ENCODE measurements around the gene SUCLG1. TPM values are rescaled to one million over a fixed set of nuclear protein-coding genes. Genes with fewer than 3 reads are reported as not detected.

SUCLG1 gene
- total RNA-seq, 2 experiments from 2014 or later, result 75.3 to 80.7 TPM

DNA sequence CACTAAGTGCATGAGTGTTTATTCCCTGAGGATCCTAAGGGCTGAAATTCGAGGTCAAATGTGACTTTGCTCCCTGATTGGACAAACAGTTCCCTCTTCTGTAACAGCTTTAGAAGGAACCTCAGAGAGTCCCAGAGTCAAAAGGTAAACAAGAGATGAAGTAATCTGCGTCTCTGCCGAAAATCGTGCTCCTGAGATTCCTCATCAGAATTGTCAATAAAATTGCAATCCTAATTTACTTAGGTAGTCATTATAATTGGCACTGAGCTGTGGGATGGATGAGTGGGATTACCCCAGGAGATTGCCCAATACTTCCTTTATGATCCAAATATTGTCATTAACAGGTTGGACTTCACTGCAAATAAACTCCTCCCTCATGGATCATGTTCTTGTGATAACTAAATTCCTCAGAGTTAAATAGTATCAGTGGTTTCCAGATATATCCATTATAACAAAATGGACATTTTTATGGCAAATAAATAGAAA lies 907 bp upstream of the SUCLG1 start:
- no peaks in the 10 kb centered on the region for H3K36me3 Mint-ChIP-seq (ENCODE audit: low read depth)
- CTCF ChIA-PET, result interaction anchor here (1.0 kb wide), 1 partner anchor 171 kb away, joined by 3 read pairs; no protein-coding TSS in a partner anchor
- intact Hi-C loops (cut with micrococcal nuclease), result loop anchor here (1.0 to 2.0 kb wide), 5 partner anchors 21 to 465 kb away; partner anchors contain the start of gene DNAH6
- no peak for DNase-seq
- H3K27ac Mint-ChIP-seq, result no peak overlapping the region
- H3K9me3 Mint-ChIP-seq, result peaks cover 2% of the 10 kb centered on the region
- H3K4me1 Mint-ChIP-seq (ENCODE audit: low read depth), result peaks cover 35% of the 10 kb centered on the region
- no peaks in the 10 kb centered on the region for H3K27me3 Mint-ChIP-seq (ENCODE audit: low read depth)
- H3K4me3 Mint-ChIP-seq, result peak overlapping the region; percentile 86

DNA sequence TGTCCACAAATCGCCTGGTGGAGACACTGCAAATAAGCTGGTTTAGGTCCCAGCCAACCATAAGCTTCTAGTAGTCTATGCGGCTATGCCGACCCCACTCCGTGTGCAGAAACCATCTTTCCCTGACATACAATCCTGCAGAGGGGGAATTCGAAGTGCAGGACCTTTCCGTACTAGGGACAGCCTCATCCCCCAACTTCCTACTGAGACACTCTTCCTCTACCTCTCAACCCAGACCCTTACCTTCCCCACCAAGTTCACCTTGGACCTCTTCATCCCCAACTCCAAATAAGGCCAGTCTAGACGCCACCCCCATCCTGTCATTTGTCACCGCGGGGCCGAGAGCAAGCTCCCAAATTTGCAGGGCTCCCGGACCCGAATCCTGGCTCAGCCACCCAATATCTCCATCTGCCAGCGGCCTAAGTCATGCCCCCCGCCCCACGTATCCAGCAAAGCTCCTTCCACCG lies 496 bp downstream of the SUCLG1 start:
- Mint-ChIP-seq H3K27me3 (ENCODE audit: low read depth) (no peaks in the 10 kb centered on the region), H3K9me3 (no peaks in the 10 kb centered on the region), H3K27ac (peak overlapping the region; percentile 52), H3K4me3 (peak overlapping the region; percentile 86), H3K36me3 (ENCODE audit: low read depth) (no peaks in the 10 kb centered on the region), H3K4me1 (ENCODE audit: low read depth) (peaks cover 42% of the 10 kb centered on the region)
- intact Hi-C loops (cut with micrococcal nuclease), result loop anchor here (1.0 to 2.0 kb wide), 5 partner anchors 23 to 467 kb away; partner anchors contain the start of gene DNAH6
- CTCF ChIA-PET, result interaction anchor here (0.7 to 1.6 kb wide), 2 partner anchors 24 to 571 kb away, joined by 3 read pairs; no protein-coding TSS in a partner anchor
- peak; percentile 39 for DNase-seq

- CTCF ChIA-PET, result interaction anchor here (1.6 kb wide), 1 partner anchor 25 kb away, joined by 3 read pairs; no protein-coding TSS in a partner anchor
- Mint-ChIP-seq H3K27me3 (ENCODE audit: low read depth) (no peaks in the 10 kb centered on the region), H3K36me3 (ENCODE audit: low read depth) (no peaks in the 10 kb centered on the region), H3K4me1 (ENCODE audit: low read depth) (peaks cover 45% of the 10 kb centered on the region), H3K27ac (no peak overlapping the region), H3K4me3 (peak overlapping the region; percentile 86), H3K9me3 (no peaks in the 10 kb centered on the region)
- intact Hi-C loops (cut with micrococcal nuclease), result loop anchor here (2.0 kb wide), 1 partner anchor 325 kb away; no protein-coding TSS in a partner anchor
- DNase-seq, result no peak
These were observed 1.4 kb downstream of the SUCLG1 start for GRCh38 chr2:84457686-84458085.

- DNase-seq, result no peak
- CTCF ChIA-PET, result no interaction called here
- intact Hi-C loops (cut with micrococcal nuclease), result no loop called here
- Mint-ChIP-seq H3K9me3 (no peaks in the 10 kb centered on the region), H3K27me3 (ENCODE audit: low read depth) (no peaks in the 10 kb centered on the region), H3K27ac (no peak overlapping the region), H3K4me3 (no peak overlapping the region), H3K4me1 (ENCODE audit: low read depth) (peaks cover 58% of the 10 kb centered on the region), H3K36me3 (ENCODE audit: low read depth) (no peaks in the 10 kb centered on the region)
These were observed 2.9 kb downstream of the SUCLG1 start for GRCh38 chr2:84456156-84456555.

- Mint-ChIP-seq H3K9me3 (no peaks in the 10 kb centered on the region), H3K4me1 (ENCODE audit: low read depth) (peaks cover 65% of the 10 kb centered on the region), H3K36me3 (ENCODE audit: low read depth) (no peaks in the 10 kb centered on the region), H3K27me3 (ENCODE audit: low read depth) (no peaks in the 10 kb centered on the region), H3K27ac (no peak overlapping the region), H3K4me3 (no peak overlapping the region)
- intact Hi-C loops (cut with micrococcal nuclease), result no loop called here
- DNase-seq, result no peak
- CTCF ChIA-PET, result no interaction called here
These were observed 4.5 kb downstream of the SUCLG1 start for GRCh38 chr2:84454581-84454980.

GRCh38 chr2:84452624-84453023 lies 6.5 kb downstream of the SUCLG1 start:
- CTCF ChIA-PET, result no interaction called here
- intact Hi-C loops (cut with micrococcal nuclease), result no loop called here
- Mint-ChIP-seq H3K4me1 (ENCODE audit: low read depth) (peaks cover 56% of the 10 kb centered on the region), H3K27me3 (ENCODE audit: low read depth) (no peaks in the 10 kb centered on the region), H3K9me3 (no peaks in the 10 kb centered on the region), H3K4me3 (no peak overlapping the region), H3K27ac (no peak overlapping the region), H3K36me3 (ENCODE audit: low read depth) (peaks cover 1% of the 10 kb centered on the region)
- DNase-seq, result no peak

DNA sequence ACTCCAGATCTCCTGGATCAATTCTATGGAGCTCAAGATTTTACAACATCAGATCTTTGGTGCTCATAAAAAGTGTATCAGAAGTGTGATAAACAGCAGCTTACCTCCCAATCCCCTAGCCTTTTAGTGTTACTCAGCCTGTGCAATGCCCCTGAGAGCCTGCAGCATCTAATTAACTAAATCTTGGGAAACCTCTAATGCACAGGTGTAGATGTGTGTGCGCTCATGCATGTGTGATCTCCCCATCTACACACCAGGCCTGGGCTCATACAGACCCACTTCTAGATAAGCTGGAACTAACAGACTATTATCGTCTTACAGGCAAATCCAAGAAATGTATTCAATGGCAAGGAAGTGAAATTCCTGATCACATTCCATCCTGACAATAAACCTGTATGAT lies 7.5 kb downstream of the SUCLG1 start:
- H3K4me1 Mint-ChIP-seq (ENCODE audit: low read depth), result peaks cover 46% of the 10 kb centered on the region
- CTCF ChIA-PET, result interaction anchor here (0.8 kb wide), 1 partner anchor 119 kb away, joined by 3 read pairs; no protein-coding TSS in a partner anchor
- H3K27me3 Mint-ChIP-seq (ENCODE audit: low read depth), result no peaks in the 10 kb centered on the region
- no peak for DNase-seq
- H3K9me3 Mint-ChIP-seq, result no peaks in the 10 kb centered on the region
- H3K27ac Mint-ChIP-seq, result no peak overlapping the region
- intact Hi-C loops (cut with micrococcal nuclease), result no loop called here
- peaks cover 6% of the 10 kb centered on the region for H3K36me3 Mint-ChIP-seq (ENCODE audit: low read depth)
- H3K4me3 Mint-ChIP-seq, result no peak overlapping the region

- H3K4me3 Mint-ChIP-seq, result no peak overlapping the region
- H3K4me1 Mint-ChIP-seq (ENCODE audit: low read depth), result peaks cover 37% of the 10 kb centered on the region
- no peak overlapping the region for H3K27ac Mint-ChIP-seq
- H3K36me3 Mint-ChIP-seq (ENCODE audit: low read depth), result peaks cover 6% of the 10 kb centered on the region
- H3K27me3 Mint-ChIP-seq (ENCODE audit: low read depth), result no peaks in the 10 kb centered on the region
- no peak for DNase-seq
- CTCF ChIA-PET, result interaction anchor here (0.8 kb wide), 1 partner anchor 120 kb away, joined by 3 read pairs; no protein-coding TSS in a partner anchor
- intact Hi-C loops (cut with micrococcal nuclease), result no loop called here
- H3K9me3 Mint-ChIP-seq, result no peaks in the 10 kb centered on the region
These were observed 8.5 kb downstream of the SUCLG1 start for GRCh38 chr2:84450288-84451227.

DNA sequence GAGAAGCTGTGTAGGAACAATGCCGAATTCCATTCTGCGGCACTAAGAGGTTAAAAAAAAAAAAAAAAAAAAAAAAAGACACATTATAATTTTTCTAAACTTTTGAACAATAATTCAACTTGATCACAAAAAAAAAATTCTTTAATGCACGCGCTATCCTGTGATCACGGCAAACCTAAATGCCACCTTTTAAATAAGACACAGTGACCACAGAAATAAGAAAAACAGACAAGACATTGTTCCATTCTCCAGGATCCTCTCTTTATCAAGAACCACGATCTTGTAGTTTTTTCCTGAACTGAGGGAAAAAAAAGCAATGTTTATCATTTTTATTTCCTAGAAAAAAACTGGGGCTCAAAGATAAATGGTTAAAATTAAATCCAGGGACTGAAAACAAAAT lies 9.4 kb downstream of the SUCLG1 start:
- H3K36me3 Mint-ChIP-seq (ENCODE audit: low read depth), result peaks cover 10% of the 10 kb centered on the region
- no peaks in the 10 kb centered on the region for H3K9me3 Mint-ChIP-seq
- H3K4me1 Mint-ChIP-seq (ENCODE audit: low read depth), result peaks cover 36% of the 10 kb centered on the region
- intact Hi-C loops (cut with micrococcal nuclease), result no loop called here
- H3K27me3 Mint-ChIP-seq (ENCODE audit: low read depth), result no peaks in the 10 kb centered on the region
- H3K4me3 Mint-ChIP-seq, result no peak overlapping the region
- H3K27ac Mint-ChIP-seq, result no peak overlapping the region
- CTCF ChIA-PET, result no interaction called here
- DNase-seq, result no peak

DNA sequence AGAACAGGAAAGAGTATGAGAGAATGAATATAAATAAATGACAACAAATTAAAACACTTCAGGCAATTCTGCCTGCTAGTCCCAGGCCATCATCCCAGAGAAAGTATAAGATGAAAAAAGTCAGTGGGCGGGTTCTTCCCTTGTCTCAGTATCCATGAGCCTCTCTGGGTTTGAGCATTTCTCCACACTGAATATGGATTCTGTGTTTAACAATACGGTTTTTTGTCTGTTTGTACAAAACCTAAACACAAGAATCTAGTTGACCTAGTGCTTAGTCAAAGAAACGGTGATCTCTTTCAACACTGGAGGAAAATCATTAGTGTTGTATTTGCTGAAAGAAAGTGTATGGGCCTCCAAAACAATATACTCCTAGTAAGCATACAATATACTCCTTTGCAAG lies 10.0 kb downstream of the SUCLG1 start:
- intact Hi-C loops (cut with micrococcal nuclease), result no loop called here
- H3K27ac Mint-ChIP-seq, result no peak overlapping the region
- H3K36me3 Mint-ChIP-seq (ENCODE audit: low read depth), result peaks cover 12% of the 10 kb centered on the region
- H3K4me3 Mint-ChIP-seq, result no peak overlapping the region
- CTCF ChIA-PET, result no interaction called here
- H3K4me1 Mint-ChIP-seq (ENCODE audit: low read depth), result peaks cover 30% of the 10 kb centered on the region
- H3K9me3 Mint-ChIP-seq, result no peaks in the 10 kb centered on the region
- no peak for DNase-seq
- no peaks in the 10 kb centered on the region for H3K27me3 Mint-ChIP-seq (ENCODE audit: low read depth)

- peaks cover 11% of the 10 kb centered on the region for H3K4me1 Mint-ChIP-seq (ENCODE audit: low read depth)
- CTCF ChIA-PET, result no interaction called here
- H3K36me3 Mint-ChIP-seq (ENCODE audit: low read depth), result peaks cover 37% of the 10 kb centered on the region
- intact Hi-C loops (cut with micrococcal nuclease), result no loop called here
- H3K4me3 Mint-ChIP-seq, result no peak overlapping the region
- no peaks in the 10 kb centered on the region for H3K27me3 Mint-ChIP-seq (ENCODE audit: low read depth)
- no peaks in the 10 kb centered on the region for H3K9me3 Mint-ChIP-seq
- DNase-seq, result no peak
- no peak overlapping the region for H3K27ac Mint-ChIP-seq
These were observed 15.6 kb downstream of the SUCLG1 start for GRCh38 chr2:84443477-84443876.

GRCh38 chr2:84442888-84443287 lies 16.2 kb downstream of the SUCLG1 start:
- no peak overlapping the region for H3K4me3 Mint-ChIP-seq
- H3K9me3 Mint-ChIP-seq, result no peaks in the 10 kb centered on the region
- no peak for DNase-seq
- no peaks in the 10 kb centered on the region for H3K27me3 Mint-ChIP-seq (ENCODE audit: low read depth)
- peaks cover 10% of the 10 kb centered on the region for H3K4me1 Mint-ChIP-seq (ENCODE audit: low read depth)
- H3K36me3 Mint-ChIP-seq (ENCODE audit: low read depth), result peaks cover 39% of the 10 kb centered on the region
- CTCF ChIA-PET, result no interaction called here
- intact Hi-C loops (cut with micrococcal nuclease), result no loop called here
- H3K27ac Mint-ChIP-seq, result no peak overlapping the region
